HEK293T (cell line): ENCODE results near the gene MBD4.

Source experiments
- ARNT ChIP-seq: fragments of 450-650 bp; IDR thresholded peaks from 2 replicates; pipeline ENCODE4 v1.6.1; 2017; ENCODE audit warnings: mild to moderate bottlenecking
- BHLHE40 ChIP-seq: fragments of 450-650 bp; IDR thresholded peaks from 2 replicates; pipeline ENCODE4 v1.6.1; 2016; ENCODE audit warnings: mild to moderate bottlenecking, moderate library complexity, borderline replicate concordance
- ELF4 ChIP-seq: fragments of 450-650 bp; IDR thresholded peaks from 2 replicates; pipeline ENCODE4 v1.6.1; 2017; ENCODE audit warnings: antibody characterized with exemption
- FOXA1 ChIP-seq: fragments of 450-650 bp; IDR thresholded peaks from 2 replicates; pipeline ENCODE4 v1.6.1; 2016; ENCODE audit warnings: mild to moderate bottlenecking
- FOXM1 ChIP-seq: fragments of 450-650 bp; IDR thresholded peaks from 2 replicates; pipeline ENCODE4 v1.6.1; 2017; ENCODE audit warnings: mild to moderate bottlenecking, borderline replicate concordance
- NFRKB ChIP-seq: fragments of 450-650 bp; IDR thresholded peaks from 2 replicates; pipeline ENCODE4 v1.6.1; 2016; ENCODE audit warnings: mild to moderate bottlenecking, moderate library complexity
- ZNF384 ChIP-seq: fragments of 450-650 bp; IDR thresholded peaks from 2 replicates; pipeline ENCODE4 v1.6.1; 2016
- TF ChIP-seq, protein P1 (sequence below): fragments of 450-650 bp; IDR thresholded peaks from 2 replicates; pipeline ENCODE4 v1.6.1; 2016

DNA sequence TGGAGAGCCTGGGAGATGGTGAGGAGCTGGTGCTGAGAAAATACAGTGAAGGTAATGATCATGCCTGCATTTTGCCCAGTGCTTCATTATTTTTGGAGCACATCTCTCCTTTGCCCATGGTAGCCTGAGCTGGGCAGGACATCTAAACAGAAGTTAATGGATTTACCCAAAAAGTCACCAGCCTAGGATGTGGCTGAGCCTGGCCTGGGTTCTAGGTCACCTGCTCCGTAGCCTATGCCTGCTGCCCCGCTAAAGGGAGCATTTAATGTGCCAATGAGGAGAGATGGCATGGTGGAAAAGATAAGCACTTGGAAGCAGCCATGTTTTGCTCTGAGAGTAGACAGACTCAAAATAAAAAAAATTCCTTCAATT is 46.9 kb upstream of the MBD4 start:
- no peak for TF ChIP-seq ELF4
- TF ChIP-seq ARNT, result no peak
- no peak for TF ChIP-seq FOXM1
- TF ChIP-seq, protein P1, sequence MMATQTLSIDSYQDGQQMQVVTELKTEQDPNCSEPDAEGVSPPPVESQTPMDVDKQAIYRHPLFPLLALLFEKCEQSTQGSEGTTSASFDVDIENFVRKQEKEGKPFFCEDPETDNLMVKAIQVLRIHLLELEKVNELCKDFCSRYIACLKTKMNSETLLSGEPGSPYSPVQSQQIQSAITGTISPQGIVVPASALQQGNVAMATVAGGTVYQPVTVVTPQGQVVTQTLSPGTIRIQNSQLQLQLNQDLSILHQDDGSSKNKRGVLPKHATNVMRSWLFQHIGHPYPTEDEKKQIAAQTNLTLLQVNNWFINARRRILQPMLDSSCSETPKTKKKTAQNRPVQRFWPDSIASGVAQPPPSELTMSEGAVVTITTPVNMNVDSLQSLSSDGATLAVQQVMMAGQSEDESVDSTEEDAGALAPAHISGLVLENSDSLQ, result no peak
- no peak for TF ChIP-seq FOXA1
- no peak for TF ChIP-seq NFRKB
- no peak for TF ChIP-seq BHLHE40
- no peak for TF ChIP-seq ZNF384
